ENCODE data around the gene WARS2.
A peak's percentile ranks its signal among the peaks of the same experiment; 100 is the strongest.

Gene WARS2

GRCh38 chr1:118988186-118989005 is 152.1 kb downstream of the WARS2 start, which contains the start of gene TBX15:
TSS of gene TBX15 (minus strand) at chr1:118988343. CDS start at chr1:118987795, 548 bp downstream.
- H3K4me3 ChIP-seq (ENCODE audit: low read length): peak within 1 kb of the TSS; percentile 90
- H3K4me2 ChIP-seq (ENCODE audit: low read length): peak within 1 kb of the TSS; percentile 98
- peaks cover 3% of the 10 kb centered on the region for H3K36me3 ChIP-seq (ENCODE audit: insufficient read depth, low read length)
- H3K4me1 ChIP-seq (ENCODE audit: control insufficient read depth, insufficient read depth, low read length): peaks cover 14% of the 10 kb centered on the region
- H3K27me3 ChIP-seq (ENCODE audit: control insufficient read depth, insufficient read depth, low read length): peaks cover 8% of the 10 kb centered on the region
- H3K9me3 ChIP-seq (replicated peaks; ENCODE audit: low read length): no peaks in the 10 kb centered on the region
- peak within 1 kb of the TSS; percentile 90 for H3K9ac ChIP-seq (ENCODE audit: low read depth, low read length)

GRCh38 chr1:118987468-118988185 is 152.8 kb downstream of the WARS2 start:
- peaks cover 14% of the 10 kb centered on the region for H3K4me1 ChIP-seq (ENCODE audit: control insufficient read depth, insufficient read depth, low read length)
- H3K36me3 ChIP-seq (ENCODE audit: insufficient read depth, low read length): peaks cover 3% of the 10 kb centered on the region
- H3K27me3 ChIP-seq (ENCODE audit: control insufficient read depth, insufficient read depth, low read length): peaks cover 8% of the 10 kb centered on the region
- H3K4me3 ChIP-seq (ENCODE audit: low read length): peak overlapping the region; percentile 90
- H3K9ac ChIP-seq (ENCODE audit: low read depth, low read length): peak overlapping the region; percentile 90
- no peaks in the 10 kb centered on the region for H3K9me3 ChIP-seq (replicated peaks; ENCODE audit: low read length)
- peak overlapping the region; percentile 98 for H3K4me2 ChIP-seq (ENCODE audit: low read length)

GRCh38 chr1:118986555-118987467 is 153.6 kb downstream of the WARS2 start:
- H3K27me3 ChIP-seq (ENCODE audit: control insufficient read depth, insufficient read depth, low read length): peaks cover 8% of the 10 kb centered on the region
- peak overlapping the region; percentile 98 for H3K4me2 ChIP-seq (ENCODE audit: low read length)
- H3K4me1 ChIP-seq (ENCODE audit: control insufficient read depth, insufficient read depth, low read length): peaks cover 14% of the 10 kb centered on the region
- no peaks in the 10 kb centered on the region for H3K9me3 ChIP-seq (replicated peaks; ENCODE audit: low read length)
- peak overlapping the region; percentile 90 for H3K9ac ChIP-seq (ENCODE audit: low read depth, low read length)
- peak overlapping the region; percentile 90 for H3K4me3 ChIP-seq (ENCODE audit: low read length)
- H3K36me3 ChIP-seq (ENCODE audit: insufficient read depth, low read length): peaks cover 3% of the 10 kb centered on the region

GRCh38 chr1:118985640-118986554 is 154.6 kb downstream of the WARS2 start:
- peak overlapping the region; percentile 90 for H3K9ac ChIP-seq (ENCODE audit: low read depth, low read length)
- H3K9me3 ChIP-seq (replicated peaks; ENCODE audit: low read length): no peaks in the 10 kb centered on the region
- H3K4me1 ChIP-seq (ENCODE audit: control insufficient read depth, insufficient read depth, low read length): peaks cover 14% of the 10 kb centered on the region
- peaks cover 4% of the 10 kb centered on the region for H3K27me3 ChIP-seq (ENCODE audit: control insufficient read depth, insufficient read depth, low read length)
- peaks cover 3% of the 10 kb centered on the region for H3K36me3 ChIP-seq (ENCODE audit: insufficient read depth, low read length)
- H3K4me2 ChIP-seq (ENCODE audit: low read length): peak overlapping the region; percentile 98
- peak overlapping the region; percentile 90 for H3K4me3 ChIP-seq (ENCODE audit: low read length)

GRCh38 chr1:118984722-118985639 is 155.5 kb downstream of the WARS2 start:
- H3K4me3 ChIP-seq (ENCODE audit: low read length): peak overlapping the region; percentile 90
- no peaks in the 10 kb centered on the region for H3K9me3 ChIP-seq (replicated peaks; ENCODE audit: low read length)
- H3K36me3 ChIP-seq (ENCODE audit: insufficient read depth, low read length): peaks cover 3% of the 10 kb centered on the region
- peaks cover 14% of the 10 kb centered on the region for H3K4me1 ChIP-seq (ENCODE audit: control insufficient read depth, insufficient read depth, low read length)
- H3K4me2 ChIP-seq (ENCODE audit: low read length): peak overlapping the region; percentile 98
- H3K27me3 ChIP-seq (ENCODE audit: control insufficient read depth, insufficient read depth, low read length): peaks cover 4% of the 10 kb centered on the region
- H3K9ac ChIP-seq (ENCODE audit: low read depth, low read length): peak overlapping the region; percentile 90

GRCh38 chr1:118984086-118984721 is 156.2 kb downstream of the WARS2 start:
- H3K4me1 ChIP-seq (ENCODE audit: control insufficient read depth, insufficient read depth, low read length): peaks cover 14% of the 10 kb centered on the region
- H3K4me3 ChIP-seq (ENCODE audit: low read length): no peak overlapping the region
- H3K9me3 ChIP-seq (replicated peaks; ENCODE audit: low read length): no peaks in the 10 kb centered on the region
- peaks cover 3% of the 10 kb centered on the region for H3K36me3 ChIP-seq (ENCODE audit: insufficient read depth, low read length)
- peak overlapping the region; percentile 90 for H3K9ac ChIP-seq (ENCODE audit: low read depth, low read length)
- H3K27me3 ChIP-seq (ENCODE audit: control insufficient read depth, insufficient read depth, low read length): peaks cover 4% of the 10 kb centered on the region
- peak overlapping the region; percentile 98 for H3K4me2 ChIP-seq (ENCODE audit: low read length)

- H3K4me3 ChIP-seq (ENCODE audit: low read length): no peak overlapping the region
- H3K4me1 ChIP-seq (ENCODE audit: control insufficient read depth, insufficient read depth, low read length): peaks cover 14% of the 10 kb centered on the region
- peaks cover 4% of the 10 kb centered on the region for H3K27me3 ChIP-seq (ENCODE audit: control insufficient read depth, insufficient read depth, low read length)
- H3K9me3 ChIP-seq (replicated peaks; ENCODE audit: low read length): no peaks in the 10 kb centered on the region
- peaks cover 3% of the 10 kb centered on the region for H3K36me3 ChIP-seq (ENCODE audit: insufficient read depth, low read length)
- no peak overlapping the region for H3K4me2 ChIP-seq (ENCODE audit: low read length)
- H3K9ac ChIP-seq (ENCODE audit: low read depth, low read length): no peak overlapping the region
Measured at GRCh38 chr1:118983558-118984041, 156.9 kb downstream of the WARS2 start.

- no peak overlapping the region for H3K9ac ChIP-seq (ENCODE audit: low read depth, low read length)
- H3K27me3 ChIP-seq (ENCODE audit: control insufficient read depth, insufficient read depth, low read length): no peaks in the 10 kb centered on the region
- H3K4me3 ChIP-seq (ENCODE audit: low read length): no peak overlapping the region
- no peaks in the 10 kb centered on the region for H3K9me3 ChIP-seq (replicated peaks; ENCODE audit: low read length)
- no peak overlapping the region for H3K4me2 ChIP-seq (ENCODE audit: low read length)
- H3K36me3 ChIP-seq (ENCODE audit: insufficient read depth, low read length): peaks cover 3% of the 10 kb centered on the region
- H3K4me1 ChIP-seq (ENCODE audit: control insufficient read depth, insufficient read depth, low read length): peaks cover 10% of the 10 kb centered on the region
Measured at GRCh38 chr1:118982821-118983557, 157.5 kb downstream of the WARS2 start.

- Histone ChIP-seq H3K9me3 (replicated peaks; ENCODE audit: low read length) (no peaks in the 10 kb centered on the region), H3K4me1 (ENCODE audit: control insufficient read depth, insufficient read depth, low read length) (peaks cover 10% of the 10 kb centered on the region), H3K27me3 (ENCODE audit: control insufficient read depth, insufficient read depth, low read length) (no peaks in the 10 kb centered on the region), H3K4me2 (ENCODE audit: low read length) (no peak overlapping the region), H3K36me3 (ENCODE audit: insufficient read depth, low read length) (peaks cover 3% of the 10 kb centered on the region), H3K4me3 (ENCODE audit: low read length) (no peak overlapping the region), H3K9ac (ENCODE audit: low read depth, low read length) (no peak overlapping the region)
Measured at GRCh38 chr1:118982266-118982665, 158.2 kb downstream of the WARS2 start.

Data from skeletal muscle satellite cell (primary cell).